Measurements from ENCODE around the gene VEGFA.

The VEGFA gene

GRCh38 chr6:43759136-43759906 is 10.7 kb upstream of the VEGFA start:
- no peak for DNase-seq (ENCODE audit: low read depth)

- DNase-seq (ENCODE audit: low read depth), result no peak
Observed at GRCh38 chr6:43759907-43760206, 10.2 kb upstream of the VEGFA start.

- no peak for DNase-seq (ENCODE audit: low read depth)
Observed at GRCh38 chr6:43760210-43761168, 9.5 kb upstream of the VEGFA start.

- DNase-seq (ENCODE audit: low read depth), result no peak
Observed at GRCh38 chr6:43761666-43762409, 8.2 kb upstream of the VEGFA start.

- no peak for DNase-seq (ENCODE audit: low read depth)
Observed at GRCh38 chr6:43762410-43762768, 7.6 kb upstream of the VEGFA start.

- DNase-seq (ENCODE audit: low read depth), result no peak
Observed at GRCh38 chr6:43762966-43763695, 6.9 kb upstream of the VEGFA start.

GRCh38 chr6:43763812-43764522 is 6.0 kb upstream of the VEGFA start:
- no peak for DNase-seq (ENCODE audit: low read depth)

- no peak for DNase-seq (ENCODE audit: low read depth)
Observed at GRCh38 chr6:43764772-43765171, 5.2 kb upstream of the VEGFA start.

GRCh38 chr6:43765776-43766499 is 4.1 kb upstream of the VEGFA start:
- DNase-seq (ENCODE audit: low read depth), result no peak

GRCh38 chr6:43766500-43766853 is 3.5 kb upstream of the VEGFA start:
- no peak for DNase-seq (ENCODE audit: low read depth)

- no peak for DNase-seq (ENCODE audit: low read depth)
Observed at GRCh38 chr6:43766964-43767461, 3.0 kb upstream of the VEGFA start.

GRCh38 chr6:43767553-43768505 is 2.2 kb upstream of the VEGFA start:
- DNase-seq (ENCODE audit: low read depth), result no peak

GRCh38 chr6:43768506-43768860 is 1.5 kb upstream of the VEGFA start:
- no peak for DNase-seq (ENCODE audit: low read depth)

GRCh38 chr6:43768983-43769525 is 957 bp upstream of the VEGFA start:
- DNase-seq (ENCODE audit: low read depth), result no peak

GRCh38 chr6:43770372-43771209 is 580 bp downstream of the VEGFA start:
- peak; percentile 5 for DNase-seq (ENCODE audit: low read depth)

GRCh38 chr6:43771210-43771857 is 1.3 kb downstream of the VEGFA start:
- peak; percentile 23 for DNase-seq (ENCODE audit: low read depth)

- DNase-seq (ENCODE audit: low read depth), result peak; percentile 18
Observed at GRCh38 chr6:43771858-43772680, 2.1 kb downstream of the VEGFA start.

Data from activated T-helper 1 cell treated with Interleukin-2 at 50 U/mL for 16 hours (primary cell).